Muscle of arm (tissue), 12 donors: ENCODE measurements around the gene NOD1. TPM values are rescaled to one million over a fixed set of nuclear protein-coding genes. Genes with fewer than 3 reads are reported as not detected.
A peak's percentile ranks its signal among the peaks of the same experiment; 100 is the strongest.
"Not testable (repeated sequence)": the region's sequence is repeated elsewhere in the genome, so short reads cannot be mapped to it uniquely, and the experiment has no call there.

Experiments used
- DNase-seq: peaks from one replicate; pipeline ENCODE4 v3.0.0-alpha.2; 2013
- polyA plus RNA-seq, 12 donors: library from polyadenylated mRNA; unstranded; fragments of 120-200 nt; gene quantifications; one replicate each; pipeline ENCODE4 v1.2.1, GENCODE V29; 2013; ENCODE audit not compliant: insufficient read length in 12 of 12

NOD1 gene
- polyA plus RNA-seq, 12 donors = 9.6 to 20.8 (median 15.7) TPM; not detected in 1

DNA sequence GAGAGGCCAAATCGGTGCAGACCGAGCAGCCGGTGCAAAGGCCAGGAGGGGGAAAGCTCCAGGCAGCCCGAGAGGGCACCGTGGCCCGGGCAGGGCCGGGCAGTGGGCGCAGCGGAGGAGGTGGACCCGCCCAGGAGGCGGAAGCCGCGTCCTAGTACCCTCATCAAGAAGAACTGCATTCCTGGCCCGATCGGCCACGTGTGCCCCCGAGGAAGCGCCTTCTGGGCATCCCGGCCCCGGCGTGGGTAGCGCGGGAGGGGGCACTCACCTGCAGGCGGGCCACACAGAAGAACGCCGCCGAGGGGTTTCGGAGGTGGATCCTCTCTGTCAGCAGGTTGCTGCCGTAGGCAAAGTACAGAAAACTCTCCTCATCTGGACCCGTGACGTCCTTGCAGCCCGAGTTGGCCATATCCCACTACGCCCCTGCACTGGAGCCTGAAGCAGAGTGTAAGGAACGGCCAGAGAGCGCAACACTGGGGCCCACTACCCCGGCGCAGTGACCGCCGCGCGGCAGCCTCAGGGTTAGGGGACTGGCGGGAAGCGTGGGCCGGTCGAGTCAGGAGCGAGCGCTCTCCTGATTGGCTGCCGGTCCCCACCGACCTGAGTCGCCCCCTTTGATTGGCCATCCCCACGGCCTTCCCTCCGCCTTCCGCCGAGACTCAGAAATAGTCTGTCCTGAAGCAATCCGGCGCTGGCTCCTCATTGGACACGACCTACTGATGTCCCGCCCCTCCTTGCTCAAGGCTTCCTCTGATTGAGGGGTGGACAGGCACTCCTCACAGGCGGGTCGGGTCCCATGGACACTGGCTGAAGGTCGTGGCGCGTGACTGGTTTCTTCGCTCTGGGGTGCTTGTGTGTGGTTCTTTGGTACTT lies 26.0 kb upstream of the NOD1 start, which contains the start of gene GGCT:
TSS of gene GGCT (minus strand) at position 529 of the 873 bp plus-strand sequence. CDS start at position 409, 120 bp downstream.
- peak; percentile 98 for DNase-seq

DNA sequence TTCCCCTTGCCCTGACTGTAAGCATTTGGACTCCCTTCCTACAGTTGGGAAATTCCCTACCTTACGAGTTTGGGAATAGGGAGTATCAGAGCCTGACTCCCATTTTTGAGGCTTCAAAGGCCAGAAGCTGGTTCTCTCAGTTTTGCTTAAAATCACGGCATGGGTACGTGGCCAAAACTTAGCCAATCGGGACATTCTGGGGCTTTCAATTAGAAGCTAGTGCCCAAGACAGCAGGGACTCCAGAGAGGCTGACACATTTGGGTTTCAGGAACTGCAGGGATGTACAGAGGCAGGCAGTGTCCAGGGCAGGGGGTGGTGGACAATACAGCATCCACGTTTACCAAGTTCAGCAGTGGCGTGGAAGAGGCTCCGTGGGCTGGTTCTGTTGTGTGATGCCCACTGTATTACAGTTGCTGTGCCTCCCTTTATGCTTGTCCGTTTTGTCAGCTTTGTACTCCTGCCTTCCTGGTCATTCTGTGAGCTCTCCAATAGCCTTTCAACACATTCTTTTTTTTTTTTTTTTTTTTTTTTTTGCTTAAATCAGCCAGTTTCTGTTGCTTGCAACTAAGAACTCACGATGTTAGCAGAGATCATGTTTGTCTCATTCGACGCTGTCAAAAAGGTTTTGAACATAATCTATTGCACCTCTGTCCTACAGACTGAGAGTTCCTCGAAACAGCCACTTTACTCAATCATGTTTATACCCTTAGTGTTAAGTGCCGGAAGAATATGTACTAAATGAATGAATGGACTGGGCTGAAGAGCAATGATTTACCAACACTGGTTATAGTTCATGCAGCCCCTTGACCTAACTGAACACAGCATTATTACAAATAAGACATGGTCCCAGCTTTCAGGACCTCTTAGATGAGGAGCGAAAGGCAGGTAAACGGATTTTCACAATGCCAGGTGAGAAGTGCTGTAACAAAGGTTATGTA lies 25.0 kb upstream of the NOD1 start:
- no peak for DNase-seq

DNA sequence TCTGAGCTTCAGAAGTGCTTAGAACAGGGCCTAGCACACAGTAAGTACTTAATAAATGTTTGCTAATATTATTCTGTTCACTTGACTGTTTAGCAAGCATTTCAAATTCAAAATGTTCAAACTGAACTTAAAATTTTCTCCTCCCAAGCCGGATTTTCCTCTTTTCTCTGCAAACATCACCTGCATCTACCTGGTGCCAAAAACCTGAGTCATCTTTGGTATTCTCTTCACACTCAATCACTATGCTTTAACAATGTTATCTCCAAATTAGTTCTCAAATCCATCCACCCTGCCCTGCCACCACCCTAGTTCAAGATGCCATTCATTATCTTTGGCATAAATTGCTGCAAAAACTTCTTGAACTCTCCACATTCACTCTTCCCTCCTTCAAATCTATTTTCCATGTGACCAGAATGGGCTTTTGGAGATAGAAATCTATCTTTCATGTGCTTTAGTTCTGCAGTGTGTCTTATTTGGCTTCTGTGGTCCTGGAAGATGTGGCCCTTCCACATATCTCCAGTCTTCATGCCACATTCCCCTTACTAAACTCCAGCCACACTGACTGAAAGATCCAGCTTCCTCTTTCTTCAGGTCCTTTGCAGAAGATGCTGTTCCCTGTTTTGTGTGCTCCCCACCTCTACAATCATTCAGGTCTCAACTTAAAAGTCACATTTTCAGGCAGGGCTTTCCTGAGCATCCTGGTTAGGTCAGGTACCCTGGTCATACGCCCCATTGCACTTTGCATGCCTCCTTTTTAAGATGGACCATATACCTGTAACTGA lies 24.1 kb upstream of the NOD1 start:
- no peak for DNase-seq

DNA sequence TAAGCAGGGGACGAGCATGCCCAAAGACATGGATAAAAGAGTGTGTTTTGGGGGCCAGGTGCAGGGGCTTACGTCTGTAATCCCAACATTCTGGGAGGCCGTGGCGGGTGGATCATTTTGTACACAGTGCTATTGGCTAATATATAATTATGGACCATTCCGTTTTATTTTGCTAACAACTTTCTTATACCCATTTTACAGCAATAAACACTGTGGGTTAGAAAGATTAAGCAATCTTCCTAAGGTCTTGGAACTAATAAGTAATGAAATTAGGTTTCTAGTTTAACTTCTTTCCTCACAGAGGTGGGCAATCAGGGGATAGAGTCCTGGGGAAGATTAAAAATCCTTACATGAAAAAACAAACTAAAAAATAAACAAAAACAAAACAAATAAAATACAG lies 22.7 kb upstream of the NOD1 start:
- DNase-seq = no peak

DNA sequence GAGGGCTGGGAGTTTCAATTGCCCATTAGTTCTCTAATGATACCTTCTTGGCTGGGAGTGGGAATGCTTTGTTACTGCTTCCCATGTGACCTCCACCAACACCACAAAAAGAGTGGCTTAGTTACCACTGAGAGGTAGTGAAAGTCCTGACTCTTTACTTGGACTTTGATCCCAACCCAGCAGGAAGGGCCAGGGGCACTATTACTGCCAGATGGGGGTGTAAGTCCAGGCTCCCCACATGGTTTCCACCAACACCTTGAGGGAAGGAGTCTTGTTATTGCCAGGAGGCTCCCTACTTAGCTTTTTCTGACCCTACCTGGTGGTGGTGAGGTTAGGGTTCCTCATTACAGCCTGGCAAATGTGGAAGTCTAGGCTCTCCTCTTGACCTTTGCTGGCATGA lies 14.6 kb upstream of the NOD1 start:
- no peak for DNase-seq

DNA sequence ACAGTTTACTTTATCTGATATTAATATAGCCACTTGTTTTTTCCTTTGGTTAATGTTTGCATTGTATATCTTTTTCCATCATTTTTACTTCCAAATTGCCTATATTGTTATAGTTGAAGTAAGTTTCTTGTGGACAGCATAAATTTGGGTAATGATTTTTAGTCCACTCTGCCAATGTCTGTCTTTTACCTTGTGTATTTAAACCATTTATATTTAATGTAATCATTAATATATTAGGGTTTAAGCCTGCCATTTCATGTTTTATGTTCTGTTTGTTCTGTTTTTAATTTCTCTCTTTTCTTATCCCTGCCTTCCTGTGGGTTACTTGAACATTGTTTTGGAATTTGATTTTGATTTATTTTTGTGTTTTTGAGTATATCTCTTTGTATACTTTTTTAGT lies 12.8 kb upstream of the NOD1 start:
- DNase-seq = no peak

DNA sequence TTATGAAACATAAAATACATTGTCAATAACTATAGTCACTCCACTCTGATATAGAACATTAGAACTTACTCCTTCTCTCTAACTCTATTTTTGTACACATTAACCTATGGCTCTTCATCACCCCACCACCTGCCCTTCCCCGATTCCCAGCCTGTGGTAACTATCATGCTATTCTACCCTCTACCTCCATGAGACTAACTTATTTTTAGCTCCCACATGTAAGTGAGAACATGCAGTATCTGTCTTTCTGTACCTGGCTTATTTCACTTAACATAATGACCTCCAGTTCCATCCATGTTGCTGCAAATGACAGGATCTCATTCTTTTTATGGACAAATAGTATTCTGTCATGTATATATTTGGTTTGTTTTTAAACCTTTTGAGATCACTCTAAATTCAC lies 8.8 kb upstream of the NOD1 start:
- no peak for DNase-seq

DNA sequence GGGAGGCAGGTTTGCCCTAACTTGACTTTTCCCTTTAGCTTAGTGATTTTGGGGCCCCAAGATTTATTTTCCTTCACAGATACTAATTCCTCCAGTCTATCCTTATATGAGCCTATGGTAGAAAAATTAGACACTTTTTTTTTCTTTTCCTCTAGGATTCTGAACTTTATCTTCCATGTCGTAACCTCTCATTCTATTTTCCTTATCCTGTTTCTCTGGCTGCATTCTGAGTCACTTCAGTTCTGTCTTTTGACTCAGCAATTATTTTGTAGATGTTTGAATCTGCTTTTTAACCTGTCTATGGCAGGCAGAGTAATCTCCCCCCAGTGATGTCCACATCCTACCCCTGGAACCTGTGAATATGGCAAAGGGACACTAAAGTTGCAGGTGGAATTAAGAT lies 7.1 kb upstream of the NOD1 start:
- no peak for DNase-seq

DNA sequence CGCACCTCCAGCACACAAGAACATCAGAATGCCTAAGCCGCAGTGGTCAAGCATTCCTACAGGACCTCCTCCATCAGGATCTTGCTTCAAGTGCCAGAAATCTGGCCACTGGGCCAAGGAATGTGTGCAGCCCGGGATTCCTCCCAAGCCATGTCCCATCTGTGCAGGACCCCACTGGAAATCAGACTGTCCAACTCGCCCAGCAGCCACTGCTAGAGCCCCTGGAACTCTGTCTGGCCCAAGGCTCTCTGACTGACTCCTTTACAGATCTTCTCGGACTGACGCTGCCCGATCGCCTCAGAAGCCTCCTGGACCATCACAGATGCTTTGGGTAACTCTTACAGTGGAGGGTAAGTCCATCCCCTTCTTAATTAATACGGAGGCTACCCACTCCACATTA lies 2.8 kb upstream of the NOD1 start:
- DNase-seq = not testable (repeated sequence)

DNA sequence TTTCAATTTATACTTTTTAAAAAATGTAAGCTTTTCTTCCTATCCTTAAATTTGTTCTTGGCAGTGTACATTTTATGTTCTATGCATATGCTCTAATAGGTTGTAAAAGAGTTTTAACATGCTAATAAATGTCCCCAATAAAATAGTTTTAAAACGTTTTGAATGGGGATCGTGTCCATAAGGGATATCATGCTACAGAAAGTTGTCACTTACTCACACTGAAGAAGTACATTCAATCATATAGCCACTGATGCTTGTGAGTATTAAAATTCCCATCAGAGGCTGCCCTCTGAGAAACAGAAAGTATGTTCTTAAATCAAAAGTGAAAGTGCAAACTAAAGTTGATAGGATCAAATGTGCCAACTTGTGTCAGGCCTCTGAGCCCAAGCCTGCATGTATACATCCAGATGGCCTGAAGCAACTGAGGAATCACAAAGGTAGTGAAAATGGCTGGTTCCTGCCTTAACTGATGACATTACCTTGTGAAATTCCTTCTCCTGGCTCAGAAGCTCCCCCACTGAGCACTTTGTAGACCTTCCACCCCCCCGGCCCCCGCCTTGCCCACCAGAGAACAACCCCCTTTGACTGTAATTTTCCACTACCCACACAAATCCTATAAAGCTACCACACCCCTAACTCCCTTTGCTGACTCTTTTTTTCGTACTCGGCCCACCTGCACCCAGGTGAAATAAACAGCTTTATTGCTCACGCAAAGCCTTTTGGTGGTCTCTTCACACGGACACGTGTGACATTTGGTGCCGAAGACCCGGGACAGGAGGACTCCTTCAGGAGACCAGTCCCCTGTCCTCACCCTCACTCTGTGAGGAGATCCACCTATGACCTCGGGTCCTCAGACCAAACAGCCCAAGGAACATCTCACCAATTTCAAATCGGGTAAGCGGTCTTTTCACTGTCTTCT lies 877 bp upstream of the NOD1 start:
- DNase-seq = no peak

DNA sequence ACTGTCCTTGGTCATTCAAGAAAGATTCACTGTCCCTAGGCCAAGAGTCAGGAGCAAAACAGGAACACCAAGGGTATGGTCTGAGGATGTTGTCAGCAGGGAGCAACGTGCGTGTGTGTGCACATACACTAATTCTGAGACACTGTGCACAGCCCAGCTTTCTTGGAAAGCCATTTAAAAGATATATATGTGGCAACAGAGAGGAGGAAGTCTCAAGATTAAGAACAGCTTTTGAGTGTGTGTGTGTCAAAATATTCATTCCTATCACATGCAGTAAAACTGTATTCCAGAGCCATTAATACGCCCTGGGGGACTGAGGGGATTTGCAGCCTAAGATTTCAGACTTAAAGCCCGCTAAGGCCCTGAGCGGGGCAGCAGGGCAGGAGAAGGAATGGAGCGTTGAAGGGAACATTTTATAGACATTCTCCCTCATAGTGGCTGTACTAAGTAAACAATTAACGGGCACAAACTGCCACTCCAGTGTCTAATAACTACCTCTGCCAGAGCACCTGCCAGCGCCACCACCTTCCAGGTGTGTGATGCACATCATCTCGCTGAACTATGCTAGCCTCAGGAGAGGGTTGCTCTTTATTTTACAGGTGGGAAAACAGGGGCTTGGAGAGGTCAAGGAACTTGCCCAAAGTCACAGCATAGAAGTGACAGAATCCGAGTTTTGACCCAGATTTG lies 2.0 kb downstream of the NOD1 start:
- DNase-seq = no peak

DNA sequence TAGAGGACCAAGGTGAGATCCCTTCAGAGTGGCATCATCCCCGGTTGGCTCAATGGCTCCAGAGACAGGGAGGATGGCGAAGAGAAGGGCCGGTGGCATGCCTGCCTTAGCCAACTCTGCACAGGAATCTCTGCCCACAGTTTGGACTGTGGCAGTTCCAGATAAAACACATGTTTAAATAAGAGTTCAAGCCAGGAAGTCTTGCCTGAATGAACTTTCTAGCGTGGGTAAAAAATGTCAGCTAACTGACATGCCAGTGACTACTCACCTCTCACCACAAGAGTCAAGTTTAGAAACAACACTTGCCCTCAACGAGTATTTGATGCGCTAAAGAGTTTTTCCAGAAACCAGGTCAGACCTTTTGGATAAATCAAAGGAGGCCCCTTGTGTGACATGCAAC lies 3.0 kb downstream of the NOD1 start:
- no peak for DNase-seq

DNA sequence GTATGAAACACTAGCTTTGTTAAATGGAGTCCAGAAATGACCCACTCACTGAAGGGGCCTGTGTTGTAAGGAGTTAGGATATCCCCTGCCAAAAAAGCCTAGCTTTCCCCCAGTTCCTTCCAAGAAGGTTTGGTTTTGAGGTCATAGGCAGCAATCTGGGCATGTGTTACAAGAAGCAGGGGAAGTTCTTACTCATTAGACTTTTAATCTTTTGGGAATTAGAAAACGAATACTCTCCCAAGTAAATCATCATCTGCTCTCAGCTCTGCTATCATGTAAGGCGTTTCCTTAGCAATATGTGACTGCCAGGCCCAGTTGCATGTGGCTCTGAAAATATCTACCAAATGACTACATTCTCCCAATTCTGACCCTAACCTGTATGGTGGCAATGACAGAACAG lies 3.7 kb downstream of the NOD1 start:
- DNase-seq = no peak

DNA sequence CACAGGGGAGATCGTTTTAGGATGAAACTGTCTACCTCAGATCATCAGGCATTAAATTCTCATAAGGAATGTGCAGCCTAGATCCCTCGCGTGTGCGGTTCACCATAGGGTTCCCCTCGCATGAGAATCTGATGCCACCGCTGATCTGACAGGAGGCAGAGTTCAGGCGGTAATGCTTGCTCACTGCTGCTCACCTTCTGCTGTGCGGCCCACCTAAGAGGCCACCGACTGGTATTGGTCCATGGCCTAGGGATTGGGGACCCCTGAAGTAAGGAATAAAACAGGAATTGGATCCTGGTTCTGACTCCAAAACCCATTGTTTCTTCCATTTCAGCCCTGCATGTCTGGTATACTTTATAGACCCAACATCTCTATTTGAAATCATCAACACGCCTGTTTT lies 4.1 kb downstream of the NOD1 start:
- no peak for DNase-seq

DNA sequence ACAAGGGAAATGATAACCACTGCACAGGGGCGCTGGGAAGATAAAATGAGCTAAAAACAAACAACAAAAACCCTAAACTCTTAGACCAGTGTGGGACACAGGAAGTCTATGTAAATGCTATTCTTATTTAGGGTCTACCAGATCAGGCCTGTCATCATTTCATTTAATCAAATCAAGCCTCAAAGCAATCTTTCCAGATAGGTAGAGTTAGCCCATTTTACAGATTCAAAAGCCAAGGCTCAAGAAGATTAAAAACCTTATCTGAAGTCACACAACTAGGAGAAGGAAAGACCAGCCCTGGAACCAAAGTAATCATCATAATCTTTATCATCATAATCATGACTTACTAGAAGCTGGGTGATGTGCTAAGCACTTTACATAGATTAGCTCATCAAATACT lies 4.7 kb downstream of the NOD1 start:
- no peak for DNase-seq

DNA sequence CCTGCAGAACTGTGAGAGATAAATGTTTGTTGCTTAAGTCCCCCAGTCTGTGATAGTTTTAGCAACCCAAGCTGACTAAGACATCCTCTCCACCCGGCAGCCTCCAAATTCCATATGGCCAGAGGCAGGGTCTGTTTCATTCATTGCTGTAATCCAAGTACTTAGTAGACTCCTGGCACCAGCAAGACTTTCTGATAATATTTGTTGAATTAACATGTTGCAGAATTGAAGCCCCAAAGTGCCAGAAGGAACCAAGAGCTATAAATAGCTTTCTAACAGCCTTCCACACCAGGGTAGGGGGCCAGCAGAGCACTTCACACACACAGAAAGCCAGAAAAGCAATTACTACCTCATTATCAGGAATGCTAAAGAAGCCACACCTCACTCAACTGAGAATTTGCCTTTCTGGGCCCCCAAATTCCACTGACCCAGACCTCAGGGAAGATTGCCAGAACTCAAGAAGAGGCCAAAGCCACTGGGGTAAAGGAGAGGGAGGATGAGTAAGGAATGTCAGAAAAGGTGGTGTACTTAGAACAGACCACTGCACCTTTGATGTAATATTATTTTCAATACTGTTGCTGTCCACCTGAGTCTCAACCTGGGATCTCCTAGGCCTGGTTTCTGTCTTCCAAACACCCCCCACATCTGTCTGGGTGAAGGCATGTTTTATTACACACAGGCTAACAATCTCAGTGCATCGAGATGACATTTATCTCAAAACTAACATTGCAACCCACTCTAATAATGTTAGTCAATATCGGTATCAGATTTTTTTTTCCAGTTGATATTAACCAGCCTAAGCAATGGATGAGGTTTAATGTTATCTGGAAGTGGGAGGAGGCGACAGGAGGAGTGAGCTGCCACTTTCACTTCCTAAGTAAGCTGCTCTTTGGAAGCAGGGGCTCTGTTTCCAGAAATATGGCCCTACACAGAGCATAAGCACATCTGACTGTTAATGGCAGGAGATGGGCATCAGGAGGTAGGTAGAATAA lies 5.5 kb downstream of the NOD1 start:
- no peak for DNase-seq

DNA sequence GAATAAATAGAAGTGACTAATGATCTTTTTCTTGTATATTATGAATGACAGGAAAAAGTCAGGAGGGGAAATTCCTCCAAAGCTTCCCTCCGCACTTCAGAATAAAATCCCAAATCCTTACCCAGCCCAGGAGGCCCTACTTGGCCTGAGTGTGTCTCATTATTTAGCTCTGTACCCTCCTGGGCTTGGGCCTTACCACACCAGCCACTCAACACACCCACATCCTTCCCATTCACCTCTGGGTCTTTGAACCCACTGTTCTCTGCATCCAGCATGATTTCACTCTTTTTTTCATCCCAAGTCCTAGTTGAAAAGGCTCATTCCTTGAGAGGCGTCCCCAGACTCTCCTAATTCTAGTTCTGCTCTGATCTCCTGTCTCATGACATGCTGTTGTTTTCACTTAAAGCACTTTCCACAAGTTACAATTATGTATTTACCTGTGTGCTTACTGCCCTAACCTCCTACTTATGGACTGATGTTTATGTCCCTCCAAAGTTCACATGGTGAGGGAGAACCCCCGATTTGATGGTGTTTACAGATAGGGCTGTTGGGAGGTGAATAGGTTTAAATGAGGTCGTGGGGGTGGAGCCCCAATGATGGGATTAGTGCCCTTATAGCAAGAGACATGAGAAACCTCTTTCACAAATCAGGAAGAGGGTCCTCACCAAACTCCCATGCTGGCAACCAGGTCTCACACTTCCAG lies 6.4 kb downstream of the NOD1 start:
- DNase-seq = no peak

DNA sequence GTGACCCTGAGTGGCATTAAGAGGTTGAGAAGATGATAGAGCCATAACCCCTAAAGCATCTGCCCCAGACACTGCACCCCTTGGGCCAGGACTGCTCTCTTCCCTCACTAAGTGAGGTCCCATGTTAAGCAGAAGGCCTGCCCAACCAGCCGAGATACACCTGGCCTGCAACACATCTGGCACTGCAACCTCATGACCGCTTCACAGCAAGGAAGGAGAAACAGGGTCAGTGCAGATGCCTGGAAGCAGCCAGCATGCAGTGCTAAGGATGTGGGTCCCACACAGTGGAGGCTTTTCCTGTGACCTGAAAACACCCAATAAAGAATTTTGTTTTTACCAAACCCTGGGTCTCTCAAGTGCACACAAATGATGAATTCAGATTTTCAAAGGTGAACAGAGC lies 7.4 kb downstream of the NOD1 start:
- no peak for DNase-seq
